Neural progenitor cell (in vitro differentiated cells): Measurements from ENCODE around the gene CDK5RAP3.

Experiments used
- CTCF ChIP-seq: fragments of 200-600 bp; sonication (generic); IDR thresholded peaks from 2 replicates; pipeline ENCODE4 v1.5.1; 2017; ENCODE audit warnings: antibody characterized with exemption, mild to moderate bottlenecking
- EZH2 ChIP-seq: fragments of 200-600 bp; sonication (generic); IDR thresholded peaks from 2 replicates; pipeline ENCODE4 v1.6.1; 2017; ENCODE audit warnings: antibody characterized with exemption, mild to moderate bottlenecking, moderate library complexity
- EZH2phosphoT487 ChIP-seq: fragments of 200-600 bp; sonication (generic); IDR thresholded peaks from 2 replicates; pipeline ENCODE4 v1.6.1; 2017; ENCODE audit warnings: antibody characterized with exemption

GRCh38 chr17:47948706-47949196 is 22.2 kb upstream of the CDK5RAP3 start:
- no peak for TF ChIP-seq EZH2
- no peak for TF ChIP-seq CTCF
- no peak for TF ChIP-seq EZH2phosphoT487
